ENCODE measurements around the gene TFF3.

Gene TFF3

GRCh38 chr21:42320791-42321190 is 5.6 kb upstream of the TFF3 start:
- DNase-seq: no peak

GRCh38 chr21:42319851-42320572 is 4.8 kb upstream of the TFF3 start:
- DNase-seq: no peak

- DNase-seq: no peak
These were observed 4.2 kb upstream of the TFF3 start for GRCh38 chr21:42319376-42319775.

GRCh38 chr21:42317826-42318746 is 2.9 kb upstream of the TFF3 start:
- DNase-seq: no peak

- DNase-seq: no peak
These were observed 2.1 kb upstream of the TFF3 start for GRCh38 chr21:42317341-42317741.

GRCh38 chr21:42316891-42317290 is 1.7 kb upstream of the TFF3 start:
- DNase-seq: no peak

GRCh38 chr21:42314616-42315295 is 453 bp downstream of the TFF3 start:
- no peak for DNase-seq

- no peak for DNase-seq
These were observed 1.7 kb downstream of the TFF3 start for GRCh38 chr21:42313501-42313969.

- DNase-seq: no peak
These were observed 2.5 kb downstream of the TFF3 start for GRCh38 chr21:42312626-42313104.

GRCh38 chr21:42311816-42312625 is 3.2 kb downstream of the TFF3 start:
- no peak for DNase-seq

- DNase-seq: no peak
These were observed 4.0 kb downstream of the TFF3 start for GRCh38 chr21:42311160-42311559.

- no peak for DNase-seq
These were observed 4.7 kb downstream of the TFF3 start for GRCh38 chr21:42310411-42311001.

- peak; percentile 3 for DNase-seq
These were observed 5.4 kb downstream of the TFF3 start for GRCh38 chr21:42309753-42310213.

GRCh38 chr21:42308914-42309752 is 6.1 kb downstream of the TFF3 start:
- no peak for DNase-seq

GRCh38 chr21:42308161-42308913 is 6.9 kb downstream of the TFF3 start:
- no peak for DNase-seq

GRCh38 chr21:42307106-42307505 is 8.1 kb downstream of the TFF3 start:
- DNase-seq: no peak

- no peak for DNase-seq
These were observed 8.7 kb downstream of the TFF3 start for GRCh38 chr21:42306366-42307035.

GRCh38 chr21:42305707-42306147 is 9.5 kb downstream of the TFF3 start:
- DNase-seq: no peak
